GM12878 (cell line): ENCODE results near the gene PLPP3. TPM values are rescaled to one million over a fixed set of nuclear protein-coding genes. Genes with fewer than 3 reads are reported as not detected.

Source experiments
- ATAC-seq: fragments of 200-7000 bp; cut with Tn5 transposase; 3 replicates; pipeline ENCODE4 v1.9.1; 2020; ENCODE audit warnings: mild to moderate bottlenecking, moderate library complexity
- BruUV-seq: library from RNA; stranded (reverse); fragments of 400-500 nt; replicated peaks from 2 replicates; lab custom pipeline; 2021; lab: Mats Ljungman, UMichigan
- CTCF ChIA-PET: fragments of 300-600 bp; sonication (Branson Sonifier 250); formaldehyde crosslinking; extraction: SDS; loops from one replicate; lab custom pipeline; 2021; ENCODE audit warnings: inconsistent platforms; lab: Yijun Ruan, JAX
- POLR2A ChIA-PET: fragments of 350-600 bp; formaldehyde crosslinking; extraction: SDS; loops from one replicate; lab custom pipeline; 2021; ENCODE audit warnings: inconsistent platforms; lab: Charles Lee
- RAD21 ChIA-PET: fragments of 300-600 bp; sonication (Branson Sonifier 250); formaldehyde crosslinking; loops from one replicate; lab custom pipeline; 2023; ENCODE audit warnings: antibody characterized with exemption; ENCODE audit not compliant: unreplicated experiment; lab: Charles Lee
- SMC1A ChIA-PET: fragments of 300-600 bp; sonication (Branson Sonifier 250); formaldehyde crosslinking; loops from one replicate; lab custom pipeline; 2023; ENCODE audit not compliant: unreplicated experiment, uncharacterized antibody; lab: Charles Lee
- DNase-seq: peaks from one replicate; pipeline ENCODE4 v3.0.0-alpha.2; 2011; ENCODE audit warnings: low read depth, low spot score
- FAIRE-seq: peaks from 3 replicates; lab custom pipeline; 2011; peaks lifted over from hg19 to GRCh38; lab: Jason Lieb, UNC
- H2AFZ ChIP-seq: 2 replicates; pipeline ENCODE4 v1.6.0; 2011; ENCODE audit warnings: low read depth, low read length, control low read depth; ENCODE audit not compliant: control insufficient read depth
- H3K27ac ChIP-seq: 2 replicates; pipeline ENCODE4 v1.5.1; 2011; ENCODE audit warnings: control low read depth; ENCODE audit not compliant: control insufficient read depth, insufficient read depth
- H3K27me3 ChIP-seq, 2 experiments: replicated peaks in 1 of 2; 2 replicates each; pipeline versions ENCODE4 v1.6.0 to v1.6.1; 2011; ENCODE audit warnings: low read length in 1 of 2; ENCODE audit not compliant: control insufficient read depth in 2 of 2, insufficient read depth in 2 of 2
- H3K36me3 ChIP-seq, 2 experiments: 2 replicates each; pipeline ENCODE4 v1.5.1; 2011; ENCODE audit warnings: low read length in 1 of 2; ENCODE audit not compliant: control insufficient read depth in 2 of 2, insufficient read depth in 2 of 2
- H3K4me1 ChIP-seq: 2 replicates; pipeline ENCODE4 v1.6.1; 2011; ENCODE audit warnings: mild to moderate bottlenecking, low read length, moderate library complexity, mixed read lengths; ENCODE audit not compliant: control insufficient read depth, insufficient read depth
- H3K4me2 ChIP-seq: 2 replicates; pipeline ENCODE4 v1.6.0; 2011; ENCODE audit warnings: control low read depth; ENCODE audit not compliant: control insufficient read depth, insufficient read depth
- H3K4me3 ChIP-seq: fragments of 200-600 bp; sonication (generic); 2 replicates; pipeline ENCODE4 v1.5.1; 2016
- H3K79me2 ChIP-seq: 2 replicates; pipeline ENCODE4 v1.6.0; 2011; ENCODE audit warnings: low read length; ENCODE audit not compliant: control insufficient read depth, insufficient read depth
- H3K9ac ChIP-seq: 2 replicates; pipeline ENCODE4 v1.8.0; 2011; ENCODE audit warnings: low read length, control low read depth, mixed read lengths; ENCODE audit not compliant: control insufficient read depth, insufficient read depth
- H3K9me3 ChIP-seq: replicated peaks from 3 replicates; pipeline ENCODE4 v1.5.1; 2011; ENCODE audit warnings: mild to moderate bottlenecking, low read length; ENCODE audit not compliant: control insufficient read depth, insufficient read depth
- H4K20me1 ChIP-seq: 2 replicates; pipeline ENCODE4 v1.6.0; 2011; ENCODE audit not compliant: control insufficient read depth, insufficient read depth
- ETV6 ChIP-seq, 2 experiments: fragments of 450-650 bp in 1 of 2; IDR thresholded peaks in 1 of 2; conservative IDR thresholded peaks in 1 of 2; 2 replicates each; pipeline ENCODE4 v1.6.1; 2014; ENCODE audit warnings: antibody characterized with exemption in 1 of 2, borderline replicate concordance in 1 of 2, low read depth in 1 of 2, mild to moderate bottlenecking in 1 of 2, moderate library complexity in 1 of 2
- WGBS: methylation state at CpG from one replicate; pipeline ENCODE4 v1.1.6; 2016; ENCODE audit warnings: low lambda C conversion rate; ENCODE audit not compliant: insufficient replicate concordance, insufficient coverage; ENCODE audit errors: missing lambda C conversion rate; 5-methylcytosine and 5-hydroxymethylcytosine counted together
- in situ Hi-C: fragments of 300-500 bp; cut with MboI; formaldehyde crosslinking; loops from 9 replicates; pipeline ENCODE4 v1.14.3; 2018; ENCODE audit warnings: mixed read lengths
- intact Hi-C: fragments of 100-400 bp; cut with micrococcal nuclease; formaldehyde crosslinking; loops from one replicate; pipeline ENCODE4 v1.14.2; 2022; ENCODE audit not compliant: unreplicated experiment
- polyA plus RNA-seq, 11 experiments: library from polyadenylated mRNA; depleted of rRNA in 4 of 11; unstranded in 6 of 11; stranded (reverse) in 5 of 11; fragments of >200 nt; fragmentation: Nextera tagmentation in 4 of 11; fragmentation: Illumina TruSeq in 1 of 11; extraction: Ambion mirVana in 4 of 11; extraction: Trizol in 1 of 11; gene quantifications; 1 replicate in 1 of 11; 2 replicates in 10 of 11; pipeline versions ENCODE4 v1.2.1 to v1.2.3, GENCODE V29; 2011 to 2016; ENCODE audit warnings: inconsistent platforms in 2 of 11, missing spikeins in 2 of 11, low read depth in 1 of 11
- total RNA-seq, 4 experiments: library from RNA; depleted of rRNA in 3 of 4; stranded (reverse); fragments of >200 nt in 3 of 4; fragmentation: Illumina TruSeq in 1 of 4; extraction: Trizol in 1 of 4; gene quantifications; 2 replicates each; pipeline versions ENCODE4 v1.2.1 to v1.2.3, GENCODE V29; 2013 to 2021
- TF ChIP-seq, protein P1 (sequence below): fragments of 450-650 bp; IDR thresholded peaks from 2 replicates; pipeline ENCODE4 v1.6.1; 2016; ENCODE audit warnings: mild to moderate bottlenecking

Gene PLPP3
- total and polyA plus RNA-seq, 10 of the 15 experiments (the other 5 are each of a cell fraction or from before 2014, with no cell fraction given): 6.4 to 26.8 (median 9.5) TPM

DNA sequence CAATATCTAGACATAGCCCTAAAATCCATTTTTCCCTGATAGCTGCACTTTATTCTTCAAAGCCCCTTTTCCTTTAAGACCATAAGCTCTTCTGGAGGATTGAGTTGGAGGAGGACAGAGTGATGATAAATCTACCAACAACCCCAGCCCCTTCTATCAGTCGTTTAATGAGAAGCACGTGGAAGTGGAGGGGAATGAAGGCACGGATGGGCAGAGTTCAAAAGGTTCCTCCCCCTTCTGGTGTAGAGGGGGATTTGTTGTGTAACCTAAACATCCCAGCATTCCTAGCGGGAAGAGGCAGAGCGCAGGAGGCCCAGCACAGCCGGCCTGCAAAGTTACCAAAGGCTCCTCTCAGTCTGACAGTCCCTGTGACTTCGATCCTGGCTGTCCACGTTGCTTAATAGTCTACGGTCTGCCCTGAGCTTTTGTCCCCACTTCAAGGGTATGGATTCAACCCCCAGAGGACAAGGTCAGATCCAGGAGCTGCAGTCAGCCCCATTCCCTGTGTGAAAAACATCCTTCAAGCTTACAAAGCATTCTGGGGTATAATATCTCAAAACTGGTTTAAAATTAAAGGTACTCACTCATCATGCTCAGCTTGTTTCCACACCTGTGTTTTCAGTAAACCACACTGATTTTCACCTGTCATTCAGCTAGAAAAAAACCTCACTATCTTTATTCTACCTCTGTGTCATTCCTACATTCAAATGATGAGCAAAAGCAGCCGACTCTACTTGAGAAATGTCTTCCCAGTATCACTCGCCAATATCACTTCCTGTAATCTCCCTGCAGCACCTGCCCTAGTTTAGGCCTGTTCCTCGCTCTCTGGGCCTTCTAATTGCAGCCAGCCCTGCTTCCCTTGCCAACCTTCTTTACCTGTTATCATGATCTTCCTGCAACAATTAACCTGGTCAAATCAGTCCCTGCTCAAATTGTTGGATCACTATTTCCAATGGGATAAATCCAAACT lies 117.9 kb downstream of the PLPP3 start:
- Histone ChIP-seq H3K4me3 (no peak overlapping the region), H3K9ac (no peak overlapping the region), H3K27ac (no peak overlapping the region), H3K27me3 (no peaks in the 10 kb centered on the region), H3K4me1 (no peaks in the 10 kb centered on the region), H3K79me2 (no peaks in the 10 kb centered on the region), H3K9me3 (no peaks in the 10 kb centered on the region), H3K4me2 (no peak overlapping the region), H4K20me1 (no peaks in the 10 kb centered on the region), H2AFZ (no peak overlapping the region), H3K36me3 (no peaks in the 10 kb centered on the region)
- RAD21 ChIA-PET: interaction anchor here (0.7 to 2.7 kb wide), 8 partner anchors 9 to 123 kb away, joined by 3 to 14 read pairs (median 4); no protein-coding TSS in a partner anchor
- no TSS peak for BruUV-seq
- no peak for FAIRE-seq
- intact Hi-C loops (no loop called here), in situ Hi-C loops (no loop called here)
- CTCF ChIA-PET: interaction anchor here (0.6 to 3.0 kb wide), 3 partner anchors 10 to 131 kb away, joined by 3 to 10 read pairs (median 3); no protein-coding TSS in a partner anchor
- no peak for DNase-seq
- SMC1A ChIA-PET: interaction anchor here (0.9 to 3.3 kb wide), 11 partner anchors 8 to 553 kb away, joined by 3 to 19 read pairs (median 4); no protein-coding TSS in a partner anchor
- TF ChIP-seq, protein P1, sequence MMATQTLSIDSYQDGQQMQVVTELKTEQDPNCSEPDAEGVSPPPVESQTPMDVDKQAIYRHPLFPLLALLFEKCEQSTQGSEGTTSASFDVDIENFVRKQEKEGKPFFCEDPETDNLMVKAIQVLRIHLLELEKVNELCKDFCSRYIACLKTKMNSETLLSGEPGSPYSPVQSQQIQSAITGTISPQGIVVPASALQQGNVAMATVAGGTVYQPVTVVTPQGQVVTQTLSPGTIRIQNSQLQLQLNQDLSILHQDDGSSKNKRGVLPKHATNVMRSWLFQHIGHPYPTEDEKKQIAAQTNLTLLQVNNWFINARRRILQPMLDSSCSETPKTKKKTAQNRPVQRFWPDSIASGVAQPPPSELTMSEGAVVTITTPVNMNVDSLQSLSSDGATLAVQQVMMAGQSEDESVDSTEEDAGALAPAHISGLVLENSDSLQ: peak; percentile 32; the same call in 1 of the 2 replicates
- TF ChIP-seq ETV6 (conservative IDR thresholded peaks at IDR 0.05 in 1 of 2, IDR thresholded peaks at IDR 0.05 in 1 of 2; ENCODE audit: borderline replicate concordance in 1 of 2, low read depth in 1 of 2): no peak
- POLR2A ChIA-PET: interaction anchor here (1.0 kb wide), 1 partner anchor 10 kb away, joined by 5 read pairs; no protein-coding TSS in a partner anchor
- ATAC-seq: peak; percentile 58
- WGBS: 44% methylated on average over 12 of the region's 12 CpGs
